K562 (cell line): Measurements from ENCODE around the gene CCDC78. TPM values are rescaled to one million over a fixed set of nuclear protein-coding genes. Genes with fewer than 3 reads are reported as not detected.

Source experiments
- ASH1L ChIP-seq: fragments of 450-650 bp; IDR thresholded peaks from 2 replicates; pipeline ENCODE4 v1.6.1; 2018; ENCODE audit warnings: borderline replicate concordance, mild to moderate bottlenecking, low read depth; ENCODE audit not compliant: partially characterized antibody
- ATF6 ChIP-seq: sonication (generic); formaldehyde crosslinking; IDR thresholded peaks from 2 replicates; pipeline ENCODE4 v1.4.0; 2020; ENCODE audit warnings: mild to moderate bottlenecking, missing genetic modification reagents
- CTCFL ChIP-seq: IDR thresholded peaks from 2 replicates; pipeline ENCODE4 v1.6.1; 2011; ENCODE audit warnings: borderline replicate concordance, low read depth, mild to moderate bottlenecking, moderate library complexity, low read length; ENCODE audit not compliant: insufficient read depth, poor library complexity, severe bottlenecking
- ELF2 ChIP-seq: fragments of 250-450 bp; sonication (Bioruptor Pico); IDR thresholded peaks from 2 replicates; pipeline ENCODE4 v1.5.0; 2021; ENCODE audit warnings: mild to moderate bottlenecking
- HDAC1 ChIP-seq, 2 experiments: fragments of 450-650 bp; IDR thresholded peaks; 2 replicates each; pipeline ENCODE4 v1.6.1; 2016 to 2017; ENCODE audit warnings: inconsistent platforms in 1 of 2, mild to moderate bottlenecking in 1 of 2, moderate library complexity in 1 of 2
- HMGN3 ChIP-seq: IDR thresholded peaks from 2 replicates; pipeline ENCODE4 v1.6.1; 2011; ENCODE audit warnings: borderline replicate concordance, low read depth, mild to moderate bottlenecking, mixed read lengths, low read length; ENCODE audit not compliant: insufficient read length; ENCODE audit errors: extremely low read depth
- HNRNPK ChIP-seq: fragments of 200-400 bp; formaldehyde crosslinking; IDR thresholded peaks from one replicate; pipeline ENCODE4 v1.6.1; 2018; ENCODE audit warnings: mild to moderate bottlenecking, low read depth, low read length; ENCODE audit not compliant: poor library complexity, severe bottlenecking
- JUN ChIP-seq, 2 experiments: sonication (generic) in 1 of 2; formaldehyde crosslinking in 1 of 2; IDR thresholded peaks; 2 replicates each; pipeline versions ENCODE4 v1.6.1 to v1.8.0; 2012 to 2022; ENCODE audit warnings: borderline replicate concordance in 2 of 2, mild to moderate bottlenecking in 2 of 2, improper control_type of control experiment in 1 of 2, low read depth in 1 of 2, low read length in 1 of 2, missing genetic modification reagents in 1 of 2
- JUND ChIP-seq, 2 experiments: IDR thresholded peaks; 2 replicates in 1 of 2; 3 replicates in 1 of 2; pipeline ENCODE4 v1.6.1; 2011; ENCODE audit warnings: borderline replicate concordance in 2 of 2, low read depth in 2 of 2, low read length in 2 of 2, improper control_type of control experiment in 1 of 2, missing biosample characterization in 1 of 2, missing genetic modification characterization in 1 of 2, missing genetic modification reagents in 1 of 2
- KDM2B ChIP-seq: fragments of 250-450 bp; sonication (Bioruptor Pico); IDR thresholded peaks from 2 replicates; pipeline ENCODE4 v1.8.0; 2021; ENCODE audit warnings: mild to moderate bottlenecking, moderate library complexity
- KLF16 ChIP-seq: IDR thresholded peaks from 2 replicates; pipeline ENCODE4 v1.6.1; 2016; ENCODE audit warnings: antibody characterized with exemption
- RBFOX2 ChIP-seq: fragments of 200-400 bp; formaldehyde crosslinking; IDR thresholded peaks from 2 replicates; pipeline ENCODE4 v1.6.1; 2017; ENCODE audit warnings: low read depth, mild to moderate bottlenecking, low read length, moderate library complexity
- TFAP4 ChIP-seq: sonication (generic); formaldehyde crosslinking; IDR thresholded peaks from 2 replicates; pipeline ENCODE4 v1.8.0; 2022; ENCODE audit warnings: missing genetic modification reagents, mild to moderate bottlenecking, moderate library complexity, borderline replicate concordance
- XRCC5 ChIP-seq: fragments of 200-400 bp; formaldehyde crosslinking; IDR thresholded peaks from 2 replicates; pipeline ENCODE4 v1.6.1; 2017; ENCODE audit warnings: low read depth, mild to moderate bottlenecking, low read length
- ZKSCAN8 ChIP-seq: fragments of 200-800 bp; sonication (Bioruptor generic); IDR thresholded peaks from 2 replicates; pipeline ENCODE4 v1.6.1; 2016; ENCODE audit warnings: missing genetic modification characterization, missing compliant biosample characterization
- ZNF184 ChIP-seq: sonication (generic); formaldehyde crosslinking; IDR thresholded peaks from 2 replicates; pipeline ENCODE4 v1.5.0; 2020; ENCODE audit warnings: missing genetic modification reagents
- ZNF316 ChIP-seq: fragments of 450-650 bp; IDR thresholded peaks from 2 replicates; pipeline ENCODE4 v1.6.1; 2016
- ZNF395 ChIP-seq: fragments of 200-800 bp; sonication (Bioruptor generic); IDR thresholded peaks from 2 replicates; pipeline ENCODE4 v1.6.1; 2017; ENCODE audit warnings: missing genetic modification characterization, missing compliant biosample characterization
- polyA plus RNA-seq, 8 experiments: library from polyadenylated mRNA; depleted of rRNA in 4 of 8; stranded (reverse) in 5 of 8; unstranded in 3 of 8; fragments of >200 nt; fragmentation: Nextera tagmentation in 2 of 8; fragmentation: Illumina TruSeq in 1 of 8; extraction: Ambion mirVana in 2 of 8; extraction: Trizol in 1 of 8; gene quantifications; 2 replicates each; pipeline versions ENCODE4 v1.2.1 to v1.2.3, GENCODE V29; 2011 to 2014; ENCODE audit warnings: inconsistent platforms in 1 of 8, missing spikeins in 1 of 8
- total RNA-seq, 7 experiments: library from RNA; depleted of rRNA in 6 of 7; stranded (reverse); fragments of >200 nt in 6 of 7; fragmentation: Illumina TruSeq in 2 of 7; extraction: Trizol in 2 of 7; gene quantifications; 2 replicates each; pipeline versions ENCODE4 v1.2.1 to v1.2.3, GENCODE V29; 2011 to 2021; ENCODE audit warnings: low replicate concordance in 1 of 7

The CCDC78 gene
- total and polyA plus RNA-seq, 9 of the 15 experiments (the other 6 are each of a cell fraction or from before 2014, with no cell fraction given), result 0.24 to 17.7 (median 2.9) TPM

- TF ChIP-seq KDM2B (0 out of 2 replicates have a peak, but pooled peaks have one; percentile 10), ZNF395 (CRISPR knock-in tag) (no peak), ZNF184 (no peak), RBFOX2 (peak; percentile 80), KLF16 (0 out of 2 replicates have a peak, but pooled peaks have one; percentile 43), JUN (IDR thresholded peaks at IDR 0.05; ENCODE audit: borderline replicate concordance, low read depth, low read length) (peak; percentile 90), JUN (CRISPR knock-in tag; IDR thresholded peaks at IDR 0.05; ENCODE audit: borderline replicate concordance) (peak; percentile 95; the same call in 1 of the 2 replicates), HMGN3 (peak; percentile 91), CTCFL (peak; percentile 100), ATF6 (CRISPR knock-in tag) (peak; percentile 75; the same call in 1 of the 2 replicates), ZNF316 (0 out of 2 replicates have a peak, but pooled peaks have one; percentile 5), ELF2 (peak; percentile 100), ZKSCAN8 (CRISPR knock-in tag) (no peak), XRCC5 (peak; percentile 47), HDAC1 (IDR thresholded peaks at IDR 0.05) (peak in 1 of 2 experiments; percentile 28; a peak in 1 of 4 replicates), HNRNPK (peak; percentile 64), JUND (IDR thresholded peaks at IDR 0.05; ENCODE audit: borderline replicate concordance, low read depth, low read length) (peak; percentile 94), JUND (tag; IDR thresholded peaks at IDR 0.05; ENCODE audit: borderline replicate concordance, low read depth, low read length) (peak; percentile 91; the same call in 1 of the 3 replicates), TFAP4 (CRISPR knock-in tag) (peak; percentile 98), ASH1L (no peak)
Observed at GRCh38 chr16:740764-741505, 14.7 kb upstream of the CCDC78 start, which contains the start of gene CIAO3 (continued).
